HepG2 (cell line): ENCODE data around the gene KIF19. TPM values are rescaled to one million over a fixed set of nuclear protein-coding genes. Genes with fewer than 3 reads are reported as not detected.

ENCODE experiments used
- ATAC-seq: fragments of 200-7000 bp; cut with Tn5 transposase; 3 replicates; pipeline ENCODE4 v1.9.1; 2020; ENCODE audit warnings: mild to moderate bottlenecking, moderate library complexity
- BruUV-seq: library from RNA; stranded (reverse); fragments of 400-500 nt; replicated peaks from 2 replicates; lab custom pipeline; 2021; lab: Mats Ljungman, UMichigan
- CTCF ChIA-PET: fragments of 300-600 bp; formaldehyde crosslinking; extraction: SDS; loops from one replicate; lab custom pipeline; 2021; ENCODE audit warnings: low total read pairs, inconsistent platforms, low intra/inter-chr PET ratio; lab: Yijun Ruan, JAX
- POLR2A ChIA-PET: fragments of 350-600 bp; sonication (Branson Sonifier 250); formaldehyde crosslinking; loops from one replicate; lab custom pipeline; 2020; ENCODE audit warnings: antibody characterized with exemption, inconsistent platforms; lab: Yijun Ruan, JAX
- DNase-seq: peaks from one replicate; pipeline ENCODE4 v3.0.0-alpha.2; 2015; ENCODE audit warnings: low spot score
- FAIRE-seq: peaks from 3 replicates; lab custom pipeline; 2011; peaks lifted over from hg19 to GRCh38; lab: Jason Lieb, UNC
- H2AFZ ChIP-seq: one replicate; pipeline ENCODE4 v1.6.1; 2011; ENCODE audit warnings: low read length, inconsistent platforms
- H3K27ac ChIP-seq: fragments of 300-600 bp; 3 replicates; pipeline ENCODE4 v1.8.0; 2011; ENCODE audit warnings: mixed run types, mild to moderate bottlenecking, mixed read lengths, low read length, inconsistent platforms; ENCODE audit not compliant: insufficient read depth; ENCODE audit errors: extremely low read length
- H3K27me3 ChIP-seq, 2 experiments: fragments of 200-600 bp in 1 of 2; 2 replicates in 1 of 2; 3 replicates in 1 of 2; pipeline versions ENCODE4 v1.6.0 to v1.8.0; 2011; ENCODE audit warnings: low read length in 2 of 2, mild to moderate bottlenecking in 2 of 2, moderate library complexity in 2 of 2, inconsistent platforms in 1 of 2; ENCODE audit not compliant: insufficient read depth in 2 of 2, control insufficient read depth in 1 of 2
- H3K36me3 ChIP-seq, 2 experiments: fragments of 200-600 bp in 1 of 2; replicated peaks in 1 of 2; 2 replicates in 1 of 2; 3 replicates in 1 of 2; pipeline versions ENCODE4 v1.5.1 to v1.8.0; 2011; ENCODE audit warnings: low read length in 2 of 2, inconsistent platforms in 1 of 2; ENCODE audit not compliant: insufficient read depth in 2 of 2, control insufficient read depth in 1 of 2
- H3K4me1 ChIP-seq: 2 replicates; pipeline ENCODE4 v1.5.1; 2012; ENCODE audit warnings: low read length, inconsistent platforms; ENCODE audit not compliant: insufficient read depth
- H3K4me2 ChIP-seq: 2 replicates; pipeline ENCODE4 v1.6.0; 2011; ENCODE audit warnings: low read depth, low read length, inconsistent platforms
- H3K4me3 ChIP-seq, 3 experiments: fragments of 200-600 bp in 1 of 3; sonication (generic), shearing (Covaris generic) in 1 of 3; replicated peaks in 1 of 3; 2 replicates each; pipeline ENCODE4 v1.5.1; 2011 to 2016; ENCODE audit warnings: low read length in 3 of 3, inconsistent platforms in 2 of 3, low read depth in 2 of 3, mild to moderate bottlenecking in 2 of 3, control low read depth in 1 of 3, mixed read lengths in 1 of 3; ENCODE audit not compliant: insufficient read depth in 1 of 3
- H3K79me2 ChIP-seq: one replicate; pipeline ENCODE4 v1.6.1; 2011; ENCODE audit warnings: low read length, inconsistent platforms; ENCODE audit not compliant: insufficient read depth
- H3K9ac ChIP-seq: 2 replicates; pipeline ENCODE4 v1.6.0; 2011; ENCODE audit warnings: mild to moderate bottlenecking, low read depth, low read length, inconsistent platforms; ENCODE audit not compliant: insufficient read depth
- H3K9me3 ChIP-seq: 2 replicates; pipeline ENCODE4 v1.5.1; 2012; ENCODE audit warnings: mild to moderate bottlenecking, low read length
- H4K20me1 ChIP-seq: 2 replicates; pipeline ENCODE4 v1.6.0; 2011; ENCODE audit warnings: inconsistent platforms, mild to moderate bottlenecking, low read length, moderate library complexity; ENCODE audit not compliant: insufficient read depth
- GABPB1 ChIP-seq: IDR thresholded peaks from 2 replicates; pipeline ENCODE4 v1.6.1; 2016; ENCODE audit warnings: mild to moderate bottlenecking, missing genetic modification reagents, moderate library complexity, missing compliant biosample characterization
- HNRNPK ChIP-seq: fragments of 200-400 bp; formaldehyde crosslinking; IDR thresholded peaks from 2 replicates; pipeline ENCODE4 v1.6.1; 2018; ENCODE audit warnings: low read length, low read depth, moderate library complexity, mild to moderate bottlenecking; ENCODE audit not compliant: poor library complexity, severe bottlenecking
- HOMEZ ChIP-seq: IDR thresholded peaks from 2 replicates; pipeline ENCODE4 v1.6.1; 2016; ENCODE audit warnings: low read depth
- KDM4B ChIP-seq: sonication (generic); formaldehyde crosslinking; IDR thresholded peaks from 2 replicates; pipeline ENCODE4 v1.4.0; 2020; ENCODE audit warnings: missing genetic modification reagents
- RAD21 ChIP-seq: fragments of 450-650 bp; formaldehyde crosslinking; IDR thresholded peaks from 2 replicates; pipeline ENCODE4 v1.5.0; 2020; ENCODE audit warnings: mild to moderate bottlenecking
- XRCC5 ChIP-seq: fragments of 200-400 bp; formaldehyde crosslinking; optimal IDR thresholded peaks from 2 replicates; pipeline ENCODE3; 2017; ENCODE audit warnings: mild to moderate bottlenecking, low read length
- ZMYM3 ChIP-seq: sonication (generic); formaldehyde crosslinking; IDR thresholded peaks from 2 replicates; pipeline ENCODE4 v1.5.1; 2020; ENCODE audit warnings: mild to moderate bottlenecking, missing genetic modification reagents
- ZNF430 ChIP-seq: sonication (generic); formaldehyde crosslinking; IDR thresholded peaks from 2 replicates; pipeline ENCODE4 v1.9.0; 2021; ENCODE audit warnings: mild to moderate bottlenecking, missing genetic modification reagents
- ZNF577 ChIP-seq: sonication (generic); formaldehyde crosslinking; IDR thresholded peaks from 2 replicates; pipeline ENCODE4 v1.4.0; 2020; ENCODE audit warnings: mild to moderate bottlenecking, low read depth, missing genetic modification reagents, borderline replicate concordance
- ZNF597 ChIP-seq: sonication (generic); formaldehyde crosslinking; IDR thresholded peaks from 2 replicates; pipeline ENCODE4 v1.5.0; 2020; ENCODE audit warnings: missing genetic modification reagents
- WGBS: methylation state at CpG from one replicate; pipeline ENCODE4 v1.1.6; 2017; ENCODE audit warnings: low lambda C conversion rate; 5-methylcytosine and 5-hydroxymethylcytosine counted together
- in situ Hi-C: cut with HindIII; loops from 2 replicates; pipeline ENCODE4 v1.10.0; 2017; ENCODE audit warnings: low pct_unique_long_range_greater_than_20kb; ENCODE audit not compliant: extremely low pct_ligation_motif_present
- intact Hi-C: fragments of 100-400 bp; cut with micrococcal nuclease; formaldehyde crosslinking; loops from one replicate; pipeline ENCODE4 v1.10.0; 2022; ENCODE audit not compliant: unreplicated experiment
- polyA plus RNA-seq, 8 experiments: library from polyadenylated mRNA; depleted of rRNA in 3 of 8; stranded (reverse) in 7 of 8; unstranded in 1 of 8; fragments of >200 nt; fragmentation: Illumina TruSeq in 4 of 8; extraction: Trizol in 4 of 8; gene quantifications; 2 replicates each; pipeline versions ENCODE4 v1.2.1 to v1.2.3, GENCODE V29; 2011 to 2016; ENCODE audit warnings: low read depth in 4 of 8, missing spikeins in 1 of 8, mixed read lengths in 1 of 8; ENCODE audit not compliant: insufficient read depth in 1 of 8
- total RNA-seq, 5 experiments: library from RNA; depleted of rRNA; stranded (reverse); fragments of >200 nt; fragmentation: Illumina TruSeq; extraction: Trizol; gene quantifications; 2 replicates each; pipeline ENCODE4 v1.2.3, GENCODE V29; 2016; ENCODE audit warnings: low read depth in 1 of 5
- TF ChIP-seq, protein P1 (sequence below): sonication (generic); formaldehyde crosslinking; IDR thresholded peaks from 2 replicates; pipeline ENCODE4 v1.4.0; 2020; ENCODE audit warnings: missing genetic modification reagents

KIF19 gene
- total and polyA plus RNA-seq, 2 of the 13 experiments (the other 11 are each of a cell fraction or from before 2014, with no cell fraction given): not detected

DNA sequence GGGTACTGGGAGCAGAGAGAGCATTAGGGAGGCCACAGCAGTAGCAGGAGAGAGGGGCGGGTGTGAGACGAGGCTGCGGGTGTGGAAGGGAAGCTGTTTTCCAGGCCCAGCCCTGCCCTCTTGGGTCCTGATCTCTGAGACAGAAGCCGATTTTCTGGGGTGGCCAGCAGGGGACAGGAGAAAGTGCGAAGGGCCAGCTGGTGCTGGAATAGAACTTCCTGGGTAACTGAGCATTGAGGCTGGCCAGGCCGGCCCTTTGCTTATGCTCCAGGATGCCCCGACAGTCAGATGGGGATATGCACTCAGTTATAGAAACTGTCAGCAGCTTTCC, 34.8 kb downstream of the KIF19 start (continued):
- TF ChIP-seq ZNF597 (CRISPR knock-in tag) (no peak), HNRNPK (no peak)

DNA sequence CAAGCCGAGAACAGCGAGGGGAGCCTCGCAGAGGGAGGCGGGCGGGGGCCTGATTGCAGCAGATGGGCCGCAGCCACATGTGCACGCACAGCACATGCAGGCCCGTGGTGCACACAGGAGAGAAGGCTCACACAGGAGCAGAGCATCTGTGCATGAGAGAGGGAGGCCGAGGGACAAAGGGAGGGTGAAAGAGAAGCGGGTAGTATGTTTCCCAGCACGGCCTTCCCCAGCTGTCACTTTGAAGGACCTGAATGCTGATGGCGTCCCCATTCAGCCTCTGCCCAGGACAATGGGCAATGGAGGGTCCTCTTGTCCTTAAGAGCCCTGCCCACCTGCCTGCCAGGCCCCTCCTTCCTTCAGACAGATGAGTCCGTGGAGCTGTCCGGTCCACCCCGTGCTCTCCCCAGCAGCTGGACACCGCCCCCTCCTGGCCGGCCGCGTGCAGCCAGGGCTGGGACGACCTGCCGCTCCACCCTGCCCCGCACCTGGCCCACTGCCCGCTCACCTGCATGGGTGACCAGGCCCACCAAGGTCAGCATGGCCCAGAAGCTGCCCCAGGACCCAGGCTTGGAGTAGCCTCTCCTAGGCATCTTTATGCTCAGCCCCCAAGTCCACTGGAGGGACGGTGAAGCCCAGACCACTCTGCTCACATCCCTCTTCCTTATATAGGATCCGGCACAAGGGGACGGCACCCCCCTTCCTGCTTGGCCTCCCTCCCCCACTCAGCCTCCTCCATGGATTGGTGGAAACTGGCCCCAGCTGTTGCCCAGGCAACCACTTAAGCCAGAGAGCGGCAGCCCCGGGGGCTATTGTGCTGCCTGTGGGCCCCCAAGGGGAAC, 35.4 kb downstream of the KIF19 start, which contains the start of gene BTBD17:
TSS of gene BTBD17 (minus strand) at position 639 of the 839 bp plus-strand sequence. CDS start at position 590, 49 bp downstream.
- POLR2A ChIA-PET: no interaction called here
- Histone ChIP-seq H3K9me3 (no peaks in the 10 kb centered on the region), H3K27me3 (peaks cover 4 to 72% of the 10 kb centered on the region in 2 experiments; a peak in 4 of 5 replicates), H3K36me3 (no peaks in the 10 kb centered on the region), H3K9ac (no peak within 1 kb of the TSS), H3K4me3 (no peak within 1 kb of the TSS), H2AFZ (no peak within 1 kb of the TSS), H3K4me1 (no peaks in the 10 kb centered on the region), H4K20me1 (no peaks in the 10 kb centered on the region), H3K27ac (no peak within 1 kb of the TSS), H3K4me2 (no peak within 1 kb of the TSS), H3K79me2 (no peaks in the 10 kb centered on the region)
- 19% methylated on average over 15 of the region's 28 CpGs for WGBS
- intact Hi-C loops: loop anchor here (1.0 kb wide), 1 partner anchor 60 kb away; no protein-coding TSS in a partner anchor
- ATAC-seq (peak; percentile 92), FAIRE-seq (no peak), DNase-seq (peak; percentile 30)
- CTCF ChIA-PET: interaction anchor here (2.0 kb wide), 1 partner anchor 61 kb away, joined by 10 read pairs; no protein-coding TSS in a partner anchor
- no TSS peak for BruUV-seq
- in situ Hi-C loops: no loop called here
- TF ChIP-seq GABPB1 (CRISPR knock-in tag) (peak; percentile 51; the same call in 1 of the 2 replicates), RAD21 (CRISPR knock-in tag) (peak; percentile 64), ZNF577 (CRISPR knock-in tag) (no peak), HOMEZ (CRISPR knock-in tag) (no peak), KDM4B (CRISPR knock-in tag) (0 out of 2 replicates have a peak, but pooled peaks have one; percentile 36), ZMYM3 (CRISPR knock-in tag) (0 out of 2 replicates have a peak, but pooled peaks have one; percentile 31), XRCC5 (peak; percentile 87), ZNF430 (no peak)
- TF ChIP-seq, protein P1, sequence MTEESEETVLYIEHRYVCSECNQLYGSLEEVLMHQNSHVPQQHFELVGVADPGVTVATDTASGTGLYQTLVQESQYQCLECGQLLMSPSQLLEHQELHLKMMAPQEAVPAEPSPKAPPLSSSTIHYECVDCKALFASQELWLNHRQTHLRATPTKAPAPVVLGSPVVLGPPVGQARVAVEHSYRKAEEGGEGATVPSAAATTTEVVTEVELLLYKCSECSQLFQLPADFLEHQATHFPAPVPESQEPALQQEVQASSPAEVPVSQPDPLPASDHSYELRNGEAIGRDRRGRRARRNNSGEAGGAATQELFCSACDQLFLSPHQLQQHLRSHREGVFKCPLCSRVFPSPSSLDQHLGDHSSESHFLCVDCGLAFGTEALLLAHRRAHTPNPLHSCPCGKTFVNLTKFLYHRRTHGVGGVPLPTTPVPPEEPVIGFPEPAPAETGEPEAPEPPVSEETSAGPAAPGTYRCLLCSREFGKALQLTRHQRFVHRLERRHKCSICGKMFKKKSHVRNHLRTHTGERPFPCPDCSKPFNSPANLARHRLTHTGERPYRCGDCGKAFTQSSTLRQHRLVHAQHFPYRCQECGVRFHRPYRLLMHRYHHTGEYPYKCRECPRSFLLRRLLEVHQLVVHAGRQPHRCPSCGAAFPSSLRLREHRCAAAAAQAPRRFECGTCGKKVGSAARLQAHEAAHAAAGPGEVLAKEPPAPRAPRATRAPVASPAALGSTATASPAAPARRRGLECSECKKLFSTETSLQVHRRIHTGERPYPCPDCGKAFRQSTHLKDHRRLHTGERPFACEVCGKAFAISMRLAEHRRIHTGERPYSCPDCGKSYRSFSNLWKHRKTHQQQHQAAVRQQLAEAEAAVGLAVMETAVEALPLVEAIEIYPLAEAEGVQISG (CRISPR knock-in tag): 0 out of 2 replicates have a peak, but pooled peaks have one; percentile 19
